Measurements from ENCODE around the gene NPC1. TPM values are rescaled to one million over a fixed set of nuclear protein-coding genes. Genes with fewer than 3 reads are reported as not detected.

Gene NPC1
- total RNA-seq, 1 experiment from 2014 or later = 51.6 TPM

DNA sequence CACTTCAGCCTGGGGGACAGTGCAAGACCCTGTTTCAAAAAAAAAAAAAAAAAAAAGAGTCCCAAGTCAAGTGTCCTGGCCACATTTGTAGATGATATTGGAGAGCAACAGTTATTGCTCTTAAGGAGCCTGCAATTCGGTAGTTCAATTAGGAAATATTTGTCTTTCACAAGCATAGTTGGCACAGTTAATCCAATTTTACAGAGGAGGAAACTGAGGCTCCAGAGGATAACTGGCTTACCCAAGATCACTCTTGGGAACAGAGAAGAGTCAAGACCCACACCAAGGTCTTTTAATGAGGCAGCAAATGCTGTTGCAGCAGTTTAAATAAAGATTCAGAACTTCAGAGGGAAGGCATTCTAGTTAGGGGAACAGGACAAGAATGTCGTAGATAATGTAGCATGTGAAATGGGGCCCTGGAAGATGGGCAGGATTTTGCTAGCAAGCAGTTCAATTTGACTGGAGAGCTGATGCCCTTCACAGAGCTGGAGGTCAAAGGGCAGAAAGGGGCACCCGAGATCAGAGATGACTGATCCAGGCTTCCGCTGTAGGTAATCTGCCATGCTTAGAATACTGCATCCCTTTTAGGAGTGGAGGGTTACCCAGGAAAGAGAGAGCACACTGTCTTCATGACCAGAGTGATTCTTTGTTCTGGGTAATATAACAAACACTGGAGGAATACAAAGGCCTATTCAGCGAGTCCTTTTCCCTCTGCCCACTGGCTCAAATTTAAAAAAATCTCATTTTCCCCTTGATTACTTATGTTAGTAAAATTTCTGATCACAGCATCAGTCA, 3.0 kb downstream of the NPC1 start:
- Histone ChIP-seq H3K9me3 (ENCODE audit: control insufficient read depth in 1 of 2, insufficient read depth in 1 of 2, low read depth in 1 of 2, low read length in 2 of 2) (no peaks in the 10 kb centered on the region), H2AFZ (ENCODE audit: low read depth, low read length, poor library complexity, severe bottlenecking) (no peak overlapping the region), H3K4me3 (replicated peaks in 1 of 2; ENCODE audit: low read depth in 1 of 2, low read length in 2 of 2) (no peak overlapping the region), H3K9ac (ENCODE audit: low read length) (no peak overlapping the region), H3K79me2 (ENCODE audit: insufficient read depth, low read length) (peaks cover 72% of the 10 kb centered on the region), H3K27me3 (ENCODE audit: insufficient read depth, low read length) (no peaks in the 10 kb centered on the region), H4K20me1 (ENCODE audit: insufficient read depth) (no peaks in the 10 kb centered on the region), H3K4me2 (ENCODE audit: low read length) (no peak overlapping the region), H3K9me2 (ENCODE audit: insufficient read depth) (no peaks in the 10 kb centered on the region), H3K27ac (ENCODE audit: low read depth, low read length) (no peak overlapping the region), H3K36me3 (ENCODE audit: control insufficient read depth in 1 of 2, insufficient read depth in 2 of 2, low read length in 2 of 2) (peaks cover 0 to 6% of the 10 kb centered on the region in 2 experiments; a peak in 1 of 4 replicates), H3K4me1 (ENCODE audit: control insufficient read depth in 1 of 2, insufficient read depth in 2 of 2, low read length in 2 of 2) (peaks cover 5 to 22% of the 10 kb centered on the region in 2 experiments)
- ATAC-seq = no peak
- BruUV-seq (replicated peaks) = no TSS peak
- DNase-seq (ENCODE audit: low read depth, low spot score) = no peak
- TF ChIP-seq EZH2 (IDR thresholded peaks at IDR 0.05) = no peak
- no peak for TF ChIP-seq ZFX (IDR thresholded peaks at IDR 0.05)
- no peak for TF ChIP-seq JUND (IDR thresholded peaks at IDR 0.05)
- no peak for TF ChIP-seq RAD21 (IDR thresholded peaks at IDR 0.05; ENCODE audit: low read depth)
- TF ChIP-seq EZH2phosphoT487 (IDR thresholded peaks at IDR 0.05; ENCODE audit: borderline replicate concordance) = no peak
- no peak for TF ChIP-seq EGR1 (IDR thresholded peaks at IDR 0.05; ENCODE audit: low read depth)
- no peak for TF ChIP-seq SRF (IDR thresholded peaks at IDR 0.05; ENCODE audit: low read depth)
- intact Hi-C loops (cut with micrococcal nuclease) = no loop called here
- ChIA-PET CTCF (no interaction called here), POLR2A (no interaction called here), RAD21 (ENCODE audit: low non-redundant PET in 1 of 2, low total read pairs in 2 of 2, uncharacterized antibody in 2 of 2, unreplicated experiment in 2 of 2) (interaction anchor here in 1 of 2 experiments (0.9 kb wide), 1 partner anchor 120 kb away, joined by 3 read pairs; no protein-coding TSS in a partner anchor)

DNA sequence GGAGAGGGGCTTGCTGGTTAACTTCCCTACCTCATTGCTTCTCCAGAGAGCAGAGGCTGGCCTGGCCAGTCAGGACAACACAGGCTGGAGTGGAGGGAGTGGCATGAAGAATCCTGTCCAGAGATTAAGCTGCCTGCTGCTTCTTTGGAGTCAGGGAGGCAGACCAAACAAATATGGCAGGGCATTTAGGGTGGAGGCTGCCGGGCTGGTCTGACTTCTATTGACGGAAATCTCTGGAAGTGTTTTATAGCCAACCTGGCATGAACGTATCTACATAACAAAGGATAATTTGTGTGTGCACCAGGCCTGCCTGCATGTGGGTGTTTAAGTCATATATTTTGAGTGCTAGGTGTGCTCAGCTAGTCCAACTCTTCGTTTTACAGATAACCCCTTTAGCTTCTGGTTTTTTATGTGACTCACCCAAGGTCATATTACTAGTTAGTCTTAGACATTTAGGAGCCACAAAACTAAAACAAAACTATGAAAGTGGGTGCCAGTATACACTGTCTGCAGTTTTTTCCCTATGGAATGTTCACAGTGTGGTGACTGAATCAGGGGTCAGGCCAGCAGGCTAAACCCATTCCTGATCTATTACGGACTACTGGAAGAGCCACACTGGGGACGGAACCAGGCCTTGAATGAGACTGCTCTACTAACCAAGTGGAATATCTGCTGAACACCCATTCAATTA, 5.5 kb downstream of the NPC1 start:
- RAD21 ChIA-PET (ENCODE audit: low non-redundant PET in 1 of 2, low total read pairs in 2 of 2, uncharacterized antibody in 2 of 2, unreplicated experiment in 2 of 2) = no interaction called here
- no peak overlapping the region for H3K27ac ChIP-seq (ENCODE audit: low read depth, low read length)
- H3K4me2 ChIP-seq (ENCODE audit: low read length) = no peak overlapping the region
- CTCF ChIA-PET = interaction anchor here (1.3 kb wide), 1 partner anchor 122 kb away, joined by 5 read pairs; no protein-coding TSS in a partner anchor
- POLR2A ChIA-PET = no interaction called here
- DNase-seq (ENCODE audit: low read depth, low spot score) = no peak
- H3K4me3 ChIP-seq (replicated peaks in 1 of 2; ENCODE audit: low read depth in 1 of 2, low read length in 2 of 2) = no peak overlapping the region
- H3K9me2 ChIP-seq (ENCODE audit: insufficient read depth) = no peaks in the 10 kb centered on the region
- H2AFZ ChIP-seq (ENCODE audit: low read depth, low read length, poor library complexity, severe bottlenecking) = no peak overlapping the region
- H3K9me3 ChIP-seq (ENCODE audit: control insufficient read depth in 1 of 2, insufficient read depth in 1 of 2, low read depth in 1 of 2, low read length in 2 of 2) = no peaks in the 10 kb centered on the region
- peaks cover 0 to 15% of the 10 kb centered on the region in 2 experiments; a peak in 2 of 4 replicates for H3K4me1 ChIP-seq (ENCODE audit: control insufficient read depth in 1 of 2, insufficient read depth in 2 of 2, low read length in 2 of 2)
- no peak for ATAC-seq
- BruUV-seq (replicated peaks) = no TSS peak
- H3K79me2 ChIP-seq (ENCODE audit: insufficient read depth, low read length) = peaks cover 72% of the 10 kb centered on the region
- H3K27me3 ChIP-seq (ENCODE audit: insufficient read depth, low read length) = no peaks in the 10 kb centered on the region
- H3K36me3 ChIP-seq (ENCODE audit: control insufficient read depth in 1 of 2, insufficient read depth in 2 of 2, low read length in 2 of 2) = peaks cover 0 to 6% of the 10 kb centered on the region in 2 experiments; a peak in 1 of 4 replicates
- intact Hi-C loops (cut with micrococcal nuclease) = no loop called here
- no peaks in the 10 kb centered on the region for H4K20me1 ChIP-seq (ENCODE audit: insufficient read depth)
- no peak overlapping the region for H3K9ac ChIP-seq (ENCODE audit: low read length)
- TF ChIP-seq CTCF (IDR thresholded peaks at IDR 0.05 in 2 of 3, conservative IDR thresholded peaks at IDR 0.05 in 1 of 3; ENCODE audit: borderline replicate concordance in 1 of 3, insufficient read depth in 1 of 3, low read depth in 2 of 3, low read length in 2 of 3) (no peak), EZH2phosphoT487 (IDR thresholded peaks at IDR 0.05; ENCODE audit: borderline replicate concordance) (no peak), EGR1 (IDR thresholded peaks at IDR 0.05; ENCODE audit: low read depth) (no peak), FOSL1 (IDR thresholded peaks at IDR 0.05; ENCODE audit: low read depth) (no peak), YY1 (IDR thresholded peaks at IDR 0.05; ENCODE audit: extremely low read depth, insufficient replicate concordance, low read depth, low read length) (no peak), ZFX (IDR thresholded peaks at IDR 0.05) (no peak), ATF3 (IDR thresholded peaks at IDR 0.05) (no peak), CBX3 (IDR thresholded peaks at IDR 0.05; ENCODE audit: low read depth) (no peak), REST (IDR thresholded peaks at IDR 0.05; ENCODE audit: low read depth) (no peak)
